Activated T-helper 17 cell treated with anti-CD3 and anti-CD28 coated beads, Interleukin-2, amount 50 U/mL, for 72 hours (primary cell): ENCODE results near the gene CD28. TPM values are rescaled to one million over a fixed set of nuclear protein-coding genes. Genes with fewer than 3 reads are reported as not detected.

ENCODE experiments used
- ATAC-seq: fragments of 150-1000 bp; cut with Tn5 transposase; replicated peaks from 2 replicates; pipeline ENCODE4 v1.10.0; 2021; ENCODE audit warnings: mild to moderate bottlenecking, moderate library complexity
- H3K27ac Mint-ChIP-seq: one replicate; pipeline ENCODE4 v1.8.0; 2022; ENCODE audit warnings: mixed read lengths
- H3K27me3 Mint-ChIP-seq: one replicate; pipeline ENCODE4 v1.8.0; 2022; ENCODE audit warnings: mixed read lengths
- H3K36me3 Mint-ChIP-seq: one replicate; pipeline ENCODE4 v1.8.0; 2022; ENCODE audit warnings: low read depth, mild to moderate bottlenecking, mixed read lengths
- H3K4me1 Mint-ChIP-seq: one replicate; pipeline ENCODE4 v1.8.0; 2022; ENCODE audit warnings: mixed read lengths
- H3K4me3 Mint-ChIP-seq: one replicate; pipeline ENCODE4 v1.8.0; 2022; ENCODE audit warnings: mild to moderate bottlenecking, mixed read lengths
- H3K9me3 Mint-ChIP-seq: one replicate; pipeline ENCODE4 v1.8.0; 2022; ENCODE audit warnings: mixed read lengths
- total RNA-seq, 2 donors: library from RNA; stranded (reverse); gene quantifications; one replicate each; pipeline ENCODE4 v1.2.3, GENCODE V29; 2022

Gene CD28
- total RNA-seq, 2 donors from 2014 or later: 242 to 382 TPM

DNA sequence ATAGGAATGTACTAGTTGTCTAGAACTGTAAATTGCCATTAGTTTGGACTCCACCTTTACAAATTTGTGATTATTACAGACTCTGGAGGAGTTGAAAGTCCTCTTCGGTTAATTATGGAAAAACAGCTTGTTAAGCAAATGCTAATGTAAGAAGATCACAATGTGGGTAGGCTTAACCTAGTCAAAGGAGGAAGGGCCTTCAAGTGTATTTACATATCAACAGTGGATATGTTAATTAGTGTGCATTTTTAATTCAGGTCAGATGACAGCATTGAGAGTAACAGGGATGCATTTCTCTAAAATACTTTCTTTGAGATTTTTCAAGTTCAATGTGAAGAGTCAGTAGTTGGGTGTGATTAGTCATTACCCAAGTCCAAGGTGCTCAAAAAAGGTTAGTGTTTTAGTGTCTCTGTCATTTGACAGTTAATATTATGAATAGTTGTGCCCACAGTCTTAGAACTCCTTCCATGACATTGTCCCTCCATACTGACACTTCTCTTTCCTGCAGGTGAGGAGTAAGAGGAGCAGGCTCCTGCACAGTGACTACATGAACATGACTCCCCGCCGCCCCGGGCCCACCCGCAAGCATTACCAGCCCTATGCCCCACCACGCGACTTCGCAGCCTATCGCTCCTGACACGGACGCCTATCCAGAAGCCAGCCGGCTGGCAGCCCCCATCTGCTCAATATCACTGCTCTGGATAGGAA, 28.0 kb downstream of the CD28 start:
- Mint-ChIP-seq H3K27me3 (no peaks in the 10 kb centered on the region), H3K27ac (peak overlapping the region; percentile 98), H3K4me1 (peaks cover 76% of the 10 kb centered on the region), H3K9me3 (peaks cover 5% of the 10 kb centered on the region), H3K36me3 (peaks cover 100% of the 10 kb centered on the region), H3K4me3 (peak overlapping the region; percentile 70)
- peak; percentile 39 for ATAC-seq

DNA sequence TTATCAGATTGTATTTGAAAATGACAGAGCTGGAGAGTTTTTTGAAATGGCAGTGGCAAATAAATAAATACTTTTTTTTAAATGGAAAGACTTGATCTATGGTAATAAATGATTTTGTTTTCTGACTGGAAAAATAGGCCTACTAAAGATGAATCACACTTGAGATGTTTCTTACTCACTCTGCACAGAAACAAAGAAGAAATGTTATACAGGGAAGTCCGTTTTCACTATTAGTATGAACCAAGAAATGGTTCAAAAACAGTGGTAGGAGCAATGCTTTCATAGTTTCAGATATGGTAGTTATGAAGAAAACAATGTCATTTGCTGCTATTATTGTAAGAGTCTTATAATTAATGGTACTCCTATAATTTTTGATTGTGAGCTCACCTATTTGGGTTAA, 30.9 kb downstream of the CD28 start:
- peaks cover 59% of the 10 kb centered on the region for H3K4me1 Mint-ChIP-seq
- H3K9me3 Mint-ChIP-seq: peaks cover 8% of the 10 kb centered on the region
- H3K4me3 Mint-ChIP-seq: peak overlapping the region; percentile 70
- no peaks in the 10 kb centered on the region for H3K27me3 Mint-ChIP-seq
- H3K36me3 Mint-ChIP-seq: peaks cover 100% of the 10 kb centered on the region
- peak; percentile 21 for ATAC-seq
- H3K27ac Mint-ChIP-seq: peak overlapping the region; percentile 98

DNA sequence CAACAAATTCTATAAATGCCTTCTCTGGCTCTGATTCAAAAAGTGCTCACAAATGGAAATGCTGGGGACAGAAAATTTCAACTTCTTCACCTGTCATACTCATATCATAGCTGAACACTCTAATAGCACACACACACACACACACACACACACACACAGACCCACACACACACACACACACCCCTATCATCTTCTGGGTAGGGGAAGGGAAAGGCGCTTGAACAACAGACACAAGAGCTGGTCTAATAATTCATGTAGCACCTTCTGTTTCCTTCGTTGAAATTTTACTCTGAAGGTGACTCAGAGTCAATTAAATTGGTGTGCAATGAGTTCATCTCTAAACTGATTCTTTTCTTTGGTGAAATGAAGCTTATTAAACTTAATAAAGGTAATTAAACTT, 32.9 kb downstream of the CD28 start:
- Mint-ChIP-seq H3K27me3 (no peaks in the 10 kb centered on the region), H3K4me1 (peaks cover 51% of the 10 kb centered on the region), H3K4me3 (peak overlapping the region; percentile 70), H3K36me3 (peaks cover 100% of the 10 kb centered on the region), H3K9me3 (peaks cover 10% of the 10 kb centered on the region), H3K27ac (peak overlapping the region; percentile 98)
- ATAC-seq: peak; percentile 25

DNA sequence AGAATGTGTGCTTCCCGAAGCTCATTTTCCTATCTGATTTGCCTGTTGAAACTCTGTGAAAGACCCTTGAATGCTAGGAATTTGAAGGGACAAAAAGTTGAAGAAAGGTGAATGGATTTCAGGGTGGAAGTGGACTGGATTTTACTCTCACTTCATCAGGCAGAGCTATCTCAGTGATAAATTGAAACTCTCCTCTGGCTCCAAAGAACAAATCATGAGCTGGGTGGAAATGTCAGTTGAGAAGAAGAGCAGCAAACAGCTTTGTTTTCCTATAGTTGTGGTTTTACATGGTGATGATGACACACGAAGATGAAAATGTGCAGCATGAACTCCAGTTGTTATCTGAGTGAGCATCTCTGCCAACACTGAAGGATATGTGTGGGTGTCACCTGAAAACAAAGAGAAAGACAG, 34.4 kb downstream of the CD28 start:
- H3K4me1 Mint-ChIP-seq: peaks cover 43% of the 10 kb centered on the region
- ATAC-seq: peak; percentile 69
- H3K9me3 Mint-ChIP-seq: peaks cover 14% of the 10 kb centered on the region
- peaks cover 91% of the 10 kb centered on the region for H3K36me3 Mint-ChIP-seq
- peak overlapping the region; percentile 70 for H3K4me3 Mint-ChIP-seq
- peak overlapping the region; percentile 98 for H3K27ac Mint-ChIP-seq
- no peaks in the 10 kb centered on the region for H3K27me3 Mint-ChIP-seq

DNA sequence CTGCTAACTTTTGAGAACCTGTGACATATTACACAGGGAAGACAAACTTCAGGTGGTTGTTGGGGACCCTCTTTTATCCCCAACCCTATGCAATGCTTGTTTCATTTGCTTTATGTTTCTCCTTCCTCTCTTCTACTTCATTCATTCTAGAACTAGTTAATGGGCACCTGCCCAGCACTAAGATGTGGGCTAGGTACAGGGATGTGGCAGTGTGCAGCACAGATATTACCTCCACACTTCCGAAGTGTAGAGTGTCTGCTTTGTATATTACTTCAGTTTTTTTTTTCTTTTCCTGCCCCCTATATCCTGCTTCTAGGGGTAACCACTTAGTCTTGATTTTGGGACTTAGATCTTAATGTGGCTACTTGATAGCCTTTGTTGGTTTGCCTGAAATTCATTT, 35.1 kb downstream of the CD28 start:
- Mint-ChIP-seq H3K27ac (peak overlapping the region; percentile 98), H3K4me1 (peaks cover 43% of the 10 kb centered on the region), H3K9me3 (peaks cover 11% of the 10 kb centered on the region), H3K4me3 (peak overlapping the region; percentile 70), H3K36me3 (peaks cover 90% of the 10 kb centered on the region), H3K27me3 (no peaks in the 10 kb centered on the region)
- ATAC-seq: peak; percentile 8

DNA sequence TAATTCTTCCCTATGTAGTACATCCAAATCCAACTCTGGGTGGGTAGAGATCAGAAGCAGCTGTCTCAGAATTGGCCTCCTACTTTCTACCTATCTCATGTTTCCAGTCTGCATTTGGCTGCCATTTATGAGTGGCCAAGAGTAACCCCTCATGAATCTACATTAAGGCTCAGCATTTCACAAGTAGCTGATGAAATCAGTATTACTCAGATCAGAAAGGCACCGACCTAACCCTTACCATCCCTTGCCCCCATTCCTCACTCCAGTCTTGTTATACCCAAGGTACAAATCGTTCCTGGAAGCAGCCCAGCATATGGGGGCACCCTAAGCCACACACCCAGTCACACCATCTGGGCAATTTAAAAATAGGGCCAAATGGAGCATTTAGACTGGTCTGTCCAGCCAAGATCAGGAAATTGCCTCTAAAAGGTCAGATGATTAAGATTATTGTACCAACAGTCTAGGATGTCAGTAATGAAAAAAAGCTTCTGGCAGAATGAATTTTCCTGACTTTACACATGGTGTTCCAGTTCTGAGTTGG, 37.1 kb downstream of the CD28 start:
- H3K27ac Mint-ChIP-seq: peak overlapping the region; percentile 98
- H3K4me3 Mint-ChIP-seq: peak overlapping the region; percentile 70
- H3K27me3 Mint-ChIP-seq: no peaks in the 10 kb centered on the region
- peak; percentile 15 for ATAC-seq
- peaks cover 11% of the 10 kb centered on the region for H3K9me3 Mint-ChIP-seq
- peaks cover 86% of the 10 kb centered on the region for H3K36me3 Mint-ChIP-seq
- H3K4me1 Mint-ChIP-seq: peaks cover 51% of the 10 kb centered on the region

DNA sequence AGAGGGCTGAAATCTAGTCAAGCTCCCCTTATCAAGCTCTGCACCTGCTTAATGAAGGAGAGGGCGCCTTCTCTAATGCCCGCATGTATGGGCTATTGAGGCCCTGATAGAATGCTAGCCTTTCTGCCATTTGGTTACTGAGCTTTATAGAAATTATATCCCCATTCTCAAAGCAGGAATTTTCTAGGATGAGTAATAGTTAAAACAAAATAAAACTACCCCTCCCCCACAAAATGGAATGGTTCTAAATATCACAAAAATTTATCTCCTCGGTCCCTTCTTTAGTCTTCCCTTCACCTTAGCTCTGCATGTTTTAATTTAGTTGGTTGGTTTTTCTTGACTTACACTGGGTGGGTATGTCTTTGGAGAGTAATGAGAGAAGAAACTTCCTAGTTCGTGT, 37.7 kb downstream of the CD28 start:
- H3K4me3 Mint-ChIP-seq: peak overlapping the region; percentile 70
- peaks cover 11% of the 10 kb centered on the region for H3K9me3 Mint-ChIP-seq
- peaks cover 56% of the 10 kb centered on the region for H3K4me1 Mint-ChIP-seq
- no peaks in the 10 kb centered on the region for H3K27me3 Mint-ChIP-seq
- peaks cover 85% of the 10 kb centered on the region for H3K36me3 Mint-ChIP-seq
- ATAC-seq: no peak
- peak overlapping the region; percentile 98 for H3K27ac Mint-ChIP-seq

DNA sequence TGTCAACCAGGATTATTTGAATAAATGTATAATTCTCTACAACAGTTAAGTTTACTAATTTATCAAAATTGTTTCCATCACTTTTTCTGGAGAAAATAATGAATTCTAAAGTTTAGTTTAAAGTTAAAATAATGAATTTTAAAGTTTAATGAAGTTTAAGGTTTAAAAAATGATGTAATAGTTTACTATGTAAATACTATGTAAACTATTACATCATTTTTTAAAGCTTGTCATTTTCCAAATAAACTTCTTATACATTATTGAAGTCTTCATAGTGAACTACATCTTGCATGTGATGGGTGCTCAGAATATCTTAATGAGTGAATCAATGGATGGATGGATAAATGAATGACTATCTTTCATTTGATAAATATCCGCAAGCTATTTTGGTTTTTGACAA, 38.8 kb downstream of the CD28 start:
- Mint-ChIP-seq H3K9me3 (peaks cover 11% of the 10 kb centered on the region), H3K27me3 (no peaks in the 10 kb centered on the region), H3K4me3 (no peak overlapping the region), H3K36me3 (peaks cover 85% of the 10 kb centered on the region), H3K27ac (no peak overlapping the region), H3K4me1 (peaks cover 55% of the 10 kb centered on the region)
- no peak for ATAC-seq

DNA sequence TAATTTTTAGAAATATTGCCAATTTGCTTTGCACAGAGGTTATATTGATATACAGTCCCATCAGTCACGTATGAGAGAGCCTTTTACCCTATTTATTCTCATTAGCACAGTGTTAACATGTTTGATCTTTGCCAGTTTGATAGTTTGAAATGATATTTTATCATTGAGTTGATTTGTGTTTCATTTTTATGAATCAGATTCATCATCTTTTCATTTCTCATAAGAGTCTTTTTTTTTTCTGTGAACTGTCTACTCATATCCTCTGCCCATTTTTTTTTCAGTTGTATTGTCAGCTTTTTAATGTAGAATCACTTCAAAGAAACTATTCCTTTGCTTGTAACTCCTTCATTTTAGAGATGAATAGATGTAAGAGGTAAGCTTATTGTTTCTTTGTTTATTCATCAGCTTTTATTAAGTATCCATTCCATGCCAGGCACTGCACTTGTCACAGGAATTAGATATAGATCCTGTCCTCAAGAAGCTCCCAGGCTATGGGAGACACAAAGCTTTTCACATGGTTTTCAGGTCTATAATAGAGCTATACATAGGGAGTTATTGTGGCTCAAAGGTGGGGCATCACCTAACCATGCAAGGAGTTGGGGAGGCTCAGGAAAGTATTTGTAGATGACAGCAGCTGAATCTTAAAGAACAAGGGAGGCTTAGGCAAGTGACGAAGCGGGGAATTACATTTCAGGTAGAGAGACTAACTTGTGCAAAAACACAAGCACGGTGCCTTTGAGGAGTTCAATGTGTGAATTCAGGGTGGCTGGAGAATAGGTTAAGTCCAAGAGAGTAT, 42.1 kb downstream of the CD28 start:
- Mint-ChIP-seq H3K4me3 (peak overlapping the region; percentile 79), H3K27me3 (no peaks in the 10 kb centered on the region)

DNA sequence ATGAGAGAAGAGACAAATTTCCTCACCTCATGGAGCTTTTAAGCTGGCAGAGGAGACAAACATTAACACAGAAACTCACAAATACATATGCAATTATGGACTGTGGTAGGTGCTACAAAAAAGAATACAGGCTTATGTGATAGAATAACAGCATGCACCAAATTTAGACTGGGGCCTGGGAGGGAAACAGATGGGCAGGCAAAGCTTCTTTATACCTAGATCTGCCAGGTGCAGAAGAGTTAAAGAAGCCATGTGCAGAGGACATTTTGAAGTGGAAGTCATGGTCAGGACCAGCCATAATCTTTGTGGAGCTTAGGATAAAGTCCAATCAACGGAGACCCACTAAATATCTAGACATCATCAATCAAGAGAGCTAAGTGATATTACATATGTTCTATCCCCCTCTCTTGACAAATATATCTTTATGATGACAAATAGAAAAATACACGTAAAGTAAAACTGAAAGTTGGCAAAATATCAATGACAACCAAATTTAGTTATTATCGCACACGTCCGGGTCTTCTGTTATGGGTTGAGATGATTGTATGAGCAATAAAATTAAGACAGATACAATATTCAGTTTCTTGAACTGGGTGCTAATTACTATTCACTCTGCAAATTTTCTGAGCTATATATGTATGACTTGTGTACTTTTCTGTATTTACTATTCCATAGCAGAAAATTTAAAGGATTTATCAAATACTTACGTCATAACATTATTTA, 44.1 kb downstream of the CD28 start:
- ATAC-seq: peak; percentile 11
- Mint-ChIP-seq H3K27ac (peak overlapping the region; percentile 96), H3K4me3 (peak overlapping the region; percentile 79), H3K27me3 (no peaks in the 10 kb centered on the region), H3K9me3 (peaks cover 5% of the 10 kb centered on the region), H3K36me3 (peaks cover 69% of the 10 kb centered on the region), H3K4me1 (peaks cover 54% of the 10 kb centered on the region)

More for the DNA sequence above, 42.1 kb downstream of the CD28 start:
- H3K36me3 Mint-ChIP-seq: peaks cover 65% of the 10 kb centered on the region
- peaks cover 58% of the 10 kb centered on the region for H3K4me1 Mint-ChIP-seq
- peak overlapping the region; percentile 96 for H3K27ac Mint-ChIP-seq
- H3K9me3 Mint-ChIP-seq: peaks cover 7% of the 10 kb centered on the region
- ATAC-seq: peak; percentile 81

DNA sequence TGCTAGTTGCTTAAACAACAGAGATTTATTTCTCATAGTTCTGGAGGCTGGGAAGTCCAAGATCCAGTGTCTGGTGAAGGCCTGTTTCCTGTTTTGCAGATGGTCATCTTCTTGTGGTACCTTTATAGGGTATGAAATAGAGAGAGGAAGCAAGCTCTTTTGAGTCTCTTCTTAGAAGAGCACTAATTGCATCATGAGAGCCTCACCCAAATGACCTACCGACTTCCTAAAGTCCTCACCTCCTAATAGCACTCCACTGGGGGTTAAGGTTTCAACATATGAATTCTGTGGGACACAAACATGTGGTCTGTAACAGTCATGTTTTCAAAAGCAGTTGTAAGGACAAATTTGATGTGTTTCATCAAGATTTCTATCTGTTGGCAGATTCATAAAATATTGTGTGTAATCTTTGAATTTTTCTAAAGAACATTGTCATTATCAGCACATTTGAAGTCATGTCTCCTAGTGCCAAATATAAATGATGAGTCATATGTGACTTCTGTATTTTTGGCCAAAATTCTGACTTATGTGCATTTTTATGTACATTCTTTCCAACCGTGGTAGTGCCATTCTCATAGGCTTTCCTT, 45.3 kb downstream of the CD28 start:
- H3K4me1 Mint-ChIP-seq: peaks cover 48% of the 10 kb centered on the region
- H3K27me3 Mint-ChIP-seq: no peaks in the 10 kb centered on the region
- H3K36me3 Mint-ChIP-seq: peaks cover 74% of the 10 kb centered on the region

DNA sequence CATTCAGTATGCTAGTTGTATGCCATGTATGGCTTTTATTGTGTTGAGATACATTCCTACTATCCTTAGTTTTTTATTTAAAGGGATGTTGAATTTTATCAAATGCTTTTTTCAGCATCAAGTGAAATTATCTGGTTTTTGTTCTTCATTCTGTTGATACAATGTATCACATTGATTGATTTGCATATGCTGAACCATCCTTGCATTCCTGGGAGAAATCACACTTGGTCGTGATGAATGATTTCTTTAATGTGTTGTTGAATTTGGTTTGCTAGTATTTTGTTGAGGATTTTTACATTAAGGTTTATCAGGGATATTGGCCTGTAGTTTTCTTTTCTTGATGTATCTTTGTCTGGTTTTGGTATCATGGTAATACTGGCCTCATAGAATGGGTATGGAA, 49.7 kb downstream of the CD28 start:
- Mint-ChIP-seq H3K9me3 (peaks cover 16% of the 10 kb centered on the region), H3K4me1 (peaks cover 27% of the 10 kb centered on the region), H3K27ac (no peak overlapping the region), H3K27me3 (no peaks in the 10 kb centered on the region), H3K4me3 (no peak overlapping the region), H3K36me3 (peaks cover 60% of the 10 kb centered on the region)
- no peak for ATAC-seq

More for the DNA sequence above, 45.3 kb downstream of the CD28 start:
- no peak for ATAC-seq
- peak overlapping the region; percentile 96 for H3K27ac Mint-ChIP-seq
- peak overlapping the region; percentile 79 for H3K4me3 Mint-ChIP-seq
- peaks cover 14% of the 10 kb centered on the region for H3K9me3 Mint-ChIP-seq

DNA sequence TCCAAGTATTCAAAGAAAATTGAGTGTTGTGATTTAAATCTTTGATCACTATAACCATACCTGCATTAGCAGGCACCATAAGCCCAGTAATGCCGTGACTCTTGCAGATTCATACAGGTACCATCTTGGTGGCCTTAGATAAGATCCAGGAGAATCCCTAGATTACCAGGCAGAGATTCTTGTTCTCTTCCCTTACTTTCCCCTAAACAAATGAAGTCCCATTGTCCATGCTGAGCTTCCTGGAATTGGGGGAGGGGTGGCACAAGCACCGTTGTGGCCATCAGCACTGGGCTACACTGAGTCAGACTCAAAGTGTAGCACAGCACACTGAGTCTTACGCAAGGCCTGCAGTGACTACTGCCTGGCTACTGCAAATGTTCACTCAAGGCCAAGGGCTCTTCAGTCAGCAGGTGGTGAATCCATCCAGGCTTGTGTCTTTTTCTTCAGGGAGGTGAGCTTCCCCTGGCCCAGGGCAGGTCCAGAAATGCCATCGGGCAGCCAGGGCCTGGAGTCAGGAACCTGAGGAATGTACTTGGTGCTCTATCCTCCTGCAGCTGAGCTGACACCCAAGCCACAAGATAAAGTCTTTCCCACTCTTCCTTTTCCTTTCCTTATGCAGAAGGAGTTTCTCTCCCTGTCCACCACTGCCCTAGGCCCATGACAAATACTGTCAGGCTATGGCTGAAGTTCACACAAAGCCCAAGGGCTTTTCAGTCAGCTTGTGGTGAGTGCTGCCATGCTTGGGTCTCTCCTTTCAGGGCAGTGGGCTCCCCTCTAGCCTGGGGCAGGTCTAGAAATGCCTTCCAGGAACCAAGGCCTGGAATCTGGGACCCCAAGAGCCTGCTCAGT, 52.6 kb downstream of the CD28 start:
- Mint-ChIP-seq H3K4me1 (peaks cover 45% of the 10 kb centered on the region), H3K9me3 (peaks cover 19% of the 10 kb centered on the region), H3K27me3 (no peaks in the 10 kb centered on the region), H3K4me3 (peak overlapping the region; percentile 16), H3K27ac (peak overlapping the region; percentile 39), H3K36me3 (peaks cover 61% of the 10 kb centered on the region)
- ATAC-seq: no peak
